ENCODE results near the gene ZNF687.
A peak's percentile ranks its signal among the peaks of the same experiment; 100 is the strongest.

The ZNF687 gene, protein sequence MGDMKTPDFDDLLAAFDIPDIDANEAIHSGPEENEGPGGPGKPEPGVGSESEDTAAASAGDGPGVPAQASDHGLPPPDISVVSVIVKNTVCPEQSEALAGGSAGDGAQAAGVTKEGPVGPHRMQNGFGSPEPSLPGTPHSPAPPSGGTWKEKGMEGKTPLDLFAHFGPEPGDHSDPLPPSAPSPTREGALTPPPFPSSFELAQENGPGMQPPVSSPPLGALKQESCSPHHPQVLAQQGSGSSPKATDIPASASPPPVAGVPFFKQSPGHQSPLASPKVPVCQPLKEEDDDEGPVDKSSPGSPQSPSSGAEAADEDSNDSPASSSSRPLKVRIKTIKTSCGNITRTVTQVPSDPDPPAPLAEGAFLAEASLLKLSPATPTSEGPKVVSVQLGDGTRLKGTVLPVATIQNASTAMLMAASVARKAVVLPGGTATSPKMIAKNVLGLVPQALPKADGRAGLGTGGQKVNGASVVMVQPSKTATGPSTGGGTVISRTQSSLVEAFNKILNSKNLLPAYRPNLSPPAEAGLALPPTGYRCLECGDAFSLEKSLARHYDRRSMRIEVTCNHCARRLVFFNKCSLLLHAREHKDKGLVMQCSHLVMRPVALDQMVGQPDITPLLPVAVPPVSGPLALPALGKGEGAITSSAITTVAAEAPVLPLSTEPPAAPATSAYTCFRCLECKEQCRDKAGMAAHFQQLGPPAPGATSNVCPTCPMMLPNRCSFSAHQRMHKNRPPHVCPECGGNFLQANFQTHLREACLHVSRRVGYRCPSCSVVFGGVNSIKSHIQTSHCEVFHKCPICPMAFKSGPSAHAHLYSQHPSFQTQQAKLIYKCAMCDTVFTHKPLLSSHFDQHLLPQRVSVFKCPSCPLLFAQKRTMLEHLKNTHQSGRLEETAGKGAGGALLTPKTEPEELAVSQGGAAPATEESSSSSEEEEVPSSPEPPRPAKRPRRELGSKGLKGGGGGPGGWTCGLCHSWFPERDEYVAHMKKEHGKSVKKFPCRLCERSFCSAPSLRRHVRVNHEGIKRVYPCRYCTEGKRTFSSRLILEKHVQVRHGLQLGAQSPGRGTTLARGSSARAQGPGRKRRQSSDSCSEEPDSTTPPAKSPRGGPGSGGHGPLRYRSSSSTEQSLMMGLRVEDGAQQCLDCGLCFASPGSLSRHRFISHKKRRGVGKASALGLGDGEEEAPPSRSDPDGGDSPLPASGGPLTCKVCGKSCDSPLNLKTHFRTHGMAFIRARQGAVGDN
- long read RNA-seq, partial matches to known transcripts, result 3 of 5 reads
- long read RNA-seq, other reads (novel, unspliced or antisense), result 2 of 5 reads

- H3K27ac ChIP-seq (replicated peaks), result peak within 1 kb of the TSS; percentile 97
- DNase-seq (ENCODE audit: low read depth in 1 of 2, low spot score in 1 of 2), result peak; percentile 100
- H3K27me3 ChIP-seq (ENCODE audit: insufficient read depth, poor library complexity, severe bottlenecking), result no peaks in the 10 kb centered on the region
- peak within 1 kb of the TSS; percentile 89 for H3K4me3 ChIP-seq (replicated peaks; ENCODE audit: insufficient read depth, low read length)
- TF ChIP-seq GABPA (IDR thresholded peaks at IDR 0.05; ENCODE audit: low read depth) (peak; percentile 8; the same call in 1 of the 2 replicates), REST (IDR thresholded peaks at IDR 0.05; ENCODE audit: insufficient replicate concordance, low read depth) (no peak), POLR2AphosphoS5 (IDR thresholded peaks at IDR 0.05; ENCODE audit: low read depth) (peak; percentile 55; the same call in 1 of the 2 replicates)
These were observed at the start of gene ZNF687 for GRCh38 chr1:151281969-151282882. Gene ZNF687 (plus strand): TSS chr1:151282299. CDS start chr1:151286292, 3,993 bp downstream.

- no peak for DNase-seq (ENCODE audit: low read depth in 1 of 2, low spot score in 1 of 2)
- H3K27ac ChIP-seq (replicated peaks), result no peak overlapping the region
- H3K27me3 ChIP-seq (ENCODE audit: insufficient read depth, poor library complexity, severe bottlenecking), result no peaks in the 10 kb centered on the region
- no peak for TF ChIP-seq REST (IDR thresholded peaks at IDR 0.05; ENCODE audit: insufficient replicate concordance, low read depth)
- TF ChIP-seq GABPA (IDR thresholded peaks at IDR 0.05; ENCODE audit: low read depth), result no peak
- TF ChIP-seq SPI1 (IDR thresholded peaks at IDR 0.05; ENCODE audit: borderline replicate concordance, low read depth), result no peak
- TF ChIP-seq POLR2AphosphoS5 (IDR thresholded peaks at IDR 0.05; ENCODE audit: low read depth), result no peak
- H3K4me3 ChIP-seq (replicated peaks; ENCODE audit: insufficient read depth, low read length), result no peak overlapping the region
These were observed 46.9 kb upstream of the ZNF687 start for GRCh38 chr1:151235235-151235634.

GRCh38 chr1:151237678-151238466, 44.2 kb upstream of the ZNF687 start:
- no peaks in the 10 kb centered on the region for H3K27me3 ChIP-seq (ENCODE audit: insufficient read depth, poor library complexity, severe bottlenecking)
- TF ChIP-seq SPI1 (IDR thresholded peaks at IDR 0.05; ENCODE audit: borderline replicate concordance, low read depth), result 0 out of 2 replicates have a peak, but pooled peaks have one; percentile 8
- TF ChIP-seq REST (IDR thresholded peaks at IDR 0.05; ENCODE audit: insufficient replicate concordance, low read depth), result no peak
- no peak overlapping the region for H3K27ac ChIP-seq (replicated peaks)
- no peak overlapping the region for H3K4me3 ChIP-seq (replicated peaks; ENCODE audit: insufficient read depth, low read length)
- no peak for DNase-seq (ENCODE audit: low read depth in 1 of 2, low spot score in 1 of 2)
